HS-27A (cell line): Measurements from ENCODE around the gene VPS26A.

Experiments
- DNase-seq: peaks from one replicate; pipeline ENCODE4 v3.0.0-alpha.2; 2012; ENCODE audit warnings: low read depth, missing footprints

The VPS26A gene

GRCh38 chr10:69123747-69124562, at the start of gene VPS26A:
TSS of gene VPS26A (plus strand) at chr10:69124178. CDS start at chr10:69124278, 100 bp downstream.
- DNase-seq: peak; percentile 77

GRCh38 chr10:69074532-69074931, 49.4 kb upstream of the VPS26A start:
- DNase-seq: no peak

GRCh38 chr10:69075431-69075830, 48.5 kb upstream of the VPS26A start:
- DNase-seq: no peak

GRCh38 chr10:69078311-69078710, 45.7 kb upstream of the VPS26A start:
- no peak for DNase-seq

GRCh38 chr10:69080226-69080625, 43.8 kb upstream of the VPS26A start:
- no peak for DNase-seq

GRCh38 chr10:69086001-69086509, 37.9 kb upstream of the VPS26A start:
- DNase-seq: no peak

GRCh38 chr10:69087590-69088470, 36.1 kb upstream of the VPS26A start, which contains the start of gene SRGN:
TSS of gene SRGN (plus strand) at chr10:69088103. CDS start at chr10:69088158, 55 bp downstream.
- peak; percentile 60 for DNase-seq

- no peak for DNase-seq
Measured at GRCh38 chr10:69088471-69088769, 35.6 kb upstream of the VPS26A start.

GRCh38 chr10:69088801-69089501, 35.0 kb upstream of the VPS26A start:
- DNase-seq: no peak

GRCh38 chr10:69089638-69090599, 34.1 kb upstream of the VPS26A start:
- no peak for DNase-seq

- DNase-seq: no peak
Measured at GRCh38 chr10:69090685-69091084, 33.3 kb upstream of the VPS26A start.

- no peak for DNase-seq
Measured at GRCh38 chr10:69091143-69091651, 32.8 kb upstream of the VPS26A start.

GRCh38 chr10:69092959-69093850, 30.8 kb upstream of the VPS26A start:
- DNase-seq: no peak

GRCh38 chr10:69093933-69094332, 30.0 kb upstream of the VPS26A start:
- no peak for DNase-seq

- DNase-seq: no peak
Measured at GRCh38 chr10:69096045-69096444, 27.9 kb upstream of the VPS26A start.

- no peak for DNase-seq
Measured at GRCh38 chr10:69097729-69098128, 26.2 kb upstream of the VPS26A start.

GRCh38 chr10:69100136-69100872, 23.7 kb upstream of the VPS26A start:
- DNase-seq: no peak

GRCh38 chr10:69101451-69102095, 22.4 kb upstream of the VPS26A start:
- no peak for DNase-seq

GRCh38 chr10:69102440-69102839, 21.5 kb upstream of the VPS26A start:
- no peak for DNase-seq
